ENCODE results near the gene ERC1.

Gene ERC1

GRCh38 chr12:1290716-1291115 lies 299.7 kb downstream of the ERC1 start:
- Mint-ChIP-seq H3K4me3 (no peak overlapping the region), H3K9me3 (no peaks in the 10 kb centered on the region), H3K27me3 (no peaks in the 10 kb centered on the region), H3K36me3 (ENCODE audit: low read depth) (peaks cover 28% of the 10 kb centered on the region), H3K4me1 (ENCODE audit: low read depth) (peaks cover 24% of the 10 kb centered on the region), H3K27ac (peak overlapping the region; percentile 72)
- intact Hi-C loops (cut with micrococcal nuclease): loop anchor here (10.0 kb wide), 1 partner anchor 54 kb away; no protein-coding TSS in a partner anchor

GRCh38 chr12:1291601-1292332 lies 300.7 kb downstream of the ERC1 start:
- Mint-ChIP-seq H3K36me3 (ENCODE audit: low read depth) (peaks cover 29% of the 10 kb centered on the region), H3K4me1 (ENCODE audit: low read depth) (peaks cover 24% of the 10 kb centered on the region), H3K4me3 (no peak overlapping the region), H3K27ac (no peak overlapping the region), H3K9me3 (no peaks in the 10 kb centered on the region), H3K27me3 (no peaks in the 10 kb centered on the region)
- intact Hi-C loops (cut with micrococcal nuclease): loop anchor here (10.0 kb wide), 1 partner anchor 53 kb away; no protein-coding TSS in a partner anchor

DNA sequence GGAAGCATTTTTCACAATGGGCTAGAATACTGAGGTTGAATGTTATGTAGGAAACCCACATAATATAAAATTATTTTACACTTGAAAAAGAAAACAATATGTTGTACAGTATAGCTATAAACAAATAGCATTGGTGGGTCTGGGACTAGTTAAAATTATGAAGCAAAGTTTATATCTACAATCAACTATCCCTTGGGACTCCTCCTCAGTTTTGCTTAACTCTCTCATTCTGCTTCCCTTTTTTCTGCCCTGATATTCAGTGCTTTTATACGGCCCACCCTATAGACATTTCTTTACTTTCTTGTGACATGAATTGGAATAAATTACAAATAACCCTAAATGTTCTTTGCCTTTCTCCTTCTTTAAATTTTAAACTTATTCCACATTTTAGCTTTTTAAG lies 302.9 kb downstream of the ERC1 start:
- Mint-ChIP-seq H3K27me3 (no peaks in the 10 kb centered on the region), H3K4me3 (no peak overlapping the region), H3K9me3 (no peaks in the 10 kb centered on the region), H3K36me3 (ENCODE audit: low read depth) (peaks cover 49% of the 10 kb centered on the region), H3K27ac (no peak overlapping the region), H3K4me1 (ENCODE audit: low read depth) (peaks cover 24% of the 10 kb centered on the region)
- intact Hi-C loops (cut with micrococcal nuclease): loop anchor here (10.0 kb wide), 1 partner anchor 51 kb away; no protein-coding TSS in a partner anchor

DNA sequence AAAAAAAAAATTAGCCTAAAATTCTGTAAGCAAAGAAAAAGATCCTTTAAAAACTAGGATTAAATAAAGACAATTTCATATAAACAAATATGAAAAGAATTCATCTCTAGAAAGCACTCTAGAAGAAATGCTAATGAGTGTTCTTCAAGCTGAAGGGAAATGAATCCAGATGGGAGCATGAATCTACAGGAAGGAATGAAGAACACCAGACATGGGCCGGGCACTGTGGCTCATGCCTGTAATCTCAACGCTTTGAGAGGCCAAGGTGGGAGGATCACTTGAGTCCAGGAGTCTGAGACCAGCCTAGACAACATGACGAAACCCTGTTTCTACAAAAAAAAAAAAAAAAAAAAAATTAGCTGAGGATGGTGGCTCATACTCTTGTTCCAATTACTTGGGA lies 306.2 kb downstream of the ERC1 start:
- H3K27me3 Mint-ChIP-seq: no peaks in the 10 kb centered on the region
- no peak overlapping the region for H3K4me3 Mint-ChIP-seq
- intact Hi-C loops (cut with micrococcal nuclease): loop anchor here (10.0 kb wide), 1 partner anchor 48 kb away; no protein-coding TSS in a partner anchor
- H3K27ac Mint-ChIP-seq: no peak overlapping the region
- peaks cover 50% of the 10 kb centered on the region for H3K36me3 Mint-ChIP-seq (ENCODE audit: low read depth)
- H3K9me3 Mint-ChIP-seq: peaks cover 12% of the 10 kb centered on the region
- no peaks in the 10 kb centered on the region for H3K4me1 Mint-ChIP-seq (ENCODE audit: low read depth)

GRCh38 chr12:1297639-1298175 lies 306.7 kb downstream of the ERC1 start:
- intact Hi-C loops (cut with micrococcal nuclease): loop anchor here (10.0 kb wide), 1 partner anchor 47 kb away; no protein-coding TSS in a partner anchor
- H3K36me3 Mint-ChIP-seq (ENCODE audit: low read depth): peaks cover 46% of the 10 kb centered on the region
- H3K4me1 Mint-ChIP-seq (ENCODE audit: low read depth): no peaks in the 10 kb centered on the region
- peaks cover 12% of the 10 kb centered on the region for H3K9me3 Mint-ChIP-seq
- no peak overlapping the region for H3K27ac Mint-ChIP-seq
- H3K4me3 Mint-ChIP-seq: no peak overlapping the region
- H3K27me3 Mint-ChIP-seq: no peaks in the 10 kb centered on the region

- Mint-ChIP-seq H3K4me3 (no peak overlapping the region), H3K4me1 (ENCODE audit: low read depth) (peaks cover 16% of the 10 kb centered on the region), H3K36me3 (ENCODE audit: low read depth) (peaks cover 37% of the 10 kb centered on the region), H3K27me3 (no peaks in the 10 kb centered on the region), H3K27ac (no peak overlapping the region), H3K9me3 (peaks cover 12% of the 10 kb centered on the region)
- intact Hi-C loops (cut with micrococcal nuclease): no loop called here
These were observed 309.4 kb downstream of the ERC1 start for GRCh38 chr12:1300460-1300859.

DNA sequence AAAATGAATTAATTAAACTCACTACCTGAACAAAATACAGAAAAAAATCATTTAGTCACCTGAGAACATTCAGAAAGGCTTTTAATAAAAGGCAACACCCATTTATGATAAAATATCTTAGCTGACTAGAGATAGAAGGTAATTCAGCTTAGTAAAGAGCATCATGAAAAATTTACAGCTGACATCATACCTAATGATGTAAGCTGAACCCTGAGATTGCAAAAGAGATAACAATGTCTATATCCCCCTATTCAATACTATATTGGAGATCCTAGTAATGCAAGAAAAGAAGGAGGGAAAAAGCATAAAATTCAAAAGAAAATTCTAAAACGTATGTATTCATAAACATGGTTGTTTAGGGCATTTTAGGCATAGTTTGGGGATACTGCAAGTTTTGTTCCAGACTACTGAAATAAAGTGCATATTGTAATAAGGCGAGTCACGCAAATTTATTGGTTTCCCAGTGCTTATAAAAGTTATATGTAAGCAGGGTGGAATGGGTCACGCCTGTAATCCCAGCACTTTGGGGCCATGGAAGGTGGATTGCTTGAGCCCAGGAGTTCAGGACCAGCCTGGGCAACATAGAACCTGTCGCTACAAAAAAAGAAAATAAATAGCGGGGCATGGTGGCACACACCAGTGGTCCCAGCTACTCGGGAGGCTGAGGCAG lies 311.3 kb downstream of the ERC1 start:
- peaks cover 35% of the 10 kb centered on the region for H3K4me1 Mint-ChIP-seq (ENCODE audit: low read depth)
- H3K36me3 Mint-ChIP-seq (ENCODE audit: low read depth): peaks cover 30% of the 10 kb centered on the region
- no peak overlapping the region for H3K4me3 Mint-ChIP-seq
- intact Hi-C loops (cut with micrococcal nuclease): no loop called here
- H3K27me3 Mint-ChIP-seq: no peaks in the 10 kb centered on the region
- H3K27ac Mint-ChIP-seq: no peak overlapping the region
- peaks cover 12% of the 10 kb centered on the region for H3K9me3 Mint-ChIP-seq

DNA sequence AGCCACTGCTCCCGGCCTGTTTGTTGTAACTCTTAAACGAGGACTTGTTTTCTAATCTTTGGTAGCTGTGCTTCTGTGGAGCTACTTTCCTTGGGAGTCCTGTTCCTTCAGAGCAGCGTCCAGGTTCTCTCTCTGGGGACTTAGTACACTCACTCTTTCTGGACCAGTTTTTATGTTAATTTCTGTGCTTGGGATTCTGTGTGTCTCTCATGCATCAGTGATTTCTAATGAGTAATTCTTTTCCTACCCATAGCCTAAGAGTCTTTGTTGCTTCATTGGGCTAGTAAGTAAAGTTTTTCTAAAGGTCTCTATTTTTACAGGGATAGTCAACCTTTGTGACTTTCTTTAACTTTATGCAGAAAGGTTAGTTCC lies 314.0 kb downstream of the ERC1 start:
- intact Hi-C loops (cut with micrococcal nuclease): no loop called here
- H3K27me3 Mint-ChIP-seq: no peaks in the 10 kb centered on the region

GRCh38 chr12:1305791-1306500 lies 314.9 kb downstream of the ERC1 start:
- H3K27ac Mint-ChIP-seq: peak overlapping the region; percentile 81
- H3K36me3 Mint-ChIP-seq (ENCODE audit: low read depth): peaks cover 13% of the 10 kb centered on the region
- H3K27me3 Mint-ChIP-seq: no peaks in the 10 kb centered on the region
- H3K4me3 Mint-ChIP-seq: peak overlapping the region; percentile 20
- intact Hi-C loops (cut with micrococcal nuclease): no loop called here
- H3K9me3 Mint-ChIP-seq: no peaks in the 10 kb centered on the region
- H3K4me1 Mint-ChIP-seq (ENCODE audit: low read depth): peaks cover 52% of the 10 kb centered on the region

More for the DNA sequence above, 314.0 kb downstream of the ERC1 start:
- Mint-ChIP-seq H3K4me3 (no peak overlapping the region), H3K36me3 (ENCODE audit: low read depth) (peaks cover 14% of the 10 kb centered on the region), H3K4me1 (ENCODE audit: low read depth) (peaks cover 50% of the 10 kb centered on the region), H3K27ac (peak overlapping the region; percentile 81), H3K9me3 (peaks cover 4% of the 10 kb centered on the region)

DNA sequence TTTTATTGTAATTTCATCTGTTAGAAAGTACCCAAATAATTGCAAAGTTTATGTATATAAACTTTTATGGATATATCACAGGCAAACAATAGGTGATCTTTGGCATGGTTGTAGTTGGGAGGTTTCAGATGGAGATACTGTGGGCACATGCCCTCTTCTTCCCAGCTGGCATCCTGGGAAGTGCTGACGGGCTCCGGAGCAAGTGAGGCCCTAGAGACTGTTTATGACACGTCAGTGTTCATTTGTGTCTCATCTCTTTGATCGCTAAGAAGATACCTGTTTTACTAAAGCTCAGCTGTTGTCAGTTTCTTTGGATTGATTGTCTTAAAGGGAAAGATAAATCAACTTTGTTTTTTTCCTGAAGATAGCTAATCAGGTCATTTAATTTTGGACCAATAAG lies 315.8 kb downstream of the ERC1 start:
- Mint-ChIP-seq H3K27ac (peak overlapping the region; percentile 81), H3K9me3 (no peaks in the 10 kb centered on the region), H3K27me3 (no peaks in the 10 kb centered on the region), H3K36me3 (ENCODE audit: low read depth) (peaks cover 13% of the 10 kb centered on the region), H3K4me1 (ENCODE audit: low read depth) (peaks cover 52% of the 10 kb centered on the region), H3K4me3 (no peak overlapping the region)
- intact Hi-C loops (cut with micrococcal nuclease): no loop called here

GRCh38 chr12:1307796-1308195 lies 316.8 kb downstream of the ERC1 start:
- Mint-ChIP-seq H3K27ac (no peak overlapping the region), H3K9me3 (no peaks in the 10 kb centered on the region), H3K36me3 (ENCODE audit: low read depth) (peaks cover 18% of the 10 kb centered on the region), H3K4me3 (no peak overlapping the region), H3K27me3 (no peaks in the 10 kb centered on the region), H3K4me1 (ENCODE audit: low read depth) (peaks cover 52% of the 10 kb centered on the region)
- intact Hi-C loops (cut with micrococcal nuclease): no loop called here

GRCh38 chr12:1309613-1310012 lies 318.6 kb downstream of the ERC1 start:
- peaks cover 44% of the 10 kb centered on the region for H3K4me1 Mint-ChIP-seq (ENCODE audit: low read depth)
- peak overlapping the region; percentile 71 for H3K27ac Mint-ChIP-seq
- H3K27me3 Mint-ChIP-seq: no peaks in the 10 kb centered on the region
- intact Hi-C loops (cut with micrococcal nuclease): no loop called here
- H3K9me3 Mint-ChIP-seq: no peaks in the 10 kb centered on the region
- H3K36me3 Mint-ChIP-seq (ENCODE audit: low read depth): peaks cover 20% of the 10 kb centered on the region
- H3K4me3 Mint-ChIP-seq: no peak overlapping the region

GRCh38 chr12:1310653-1311052 lies 319.6 kb downstream of the ERC1 start:
- H3K4me1 Mint-ChIP-seq (ENCODE audit: low read depth): peaks cover 34% of the 10 kb centered on the region
- H3K9me3 Mint-ChIP-seq: no peaks in the 10 kb centered on the region
- intact Hi-C loops (cut with micrococcal nuclease): no loop called here
- no peak overlapping the region for H3K4me3 Mint-ChIP-seq
- H3K36me3 Mint-ChIP-seq (ENCODE audit: low read depth): peaks cover 30% of the 10 kb centered on the region
- no peaks in the 10 kb centered on the region for H3K27me3 Mint-ChIP-seq
- no peak overlapping the region for H3K27ac Mint-ChIP-seq

DNA sequence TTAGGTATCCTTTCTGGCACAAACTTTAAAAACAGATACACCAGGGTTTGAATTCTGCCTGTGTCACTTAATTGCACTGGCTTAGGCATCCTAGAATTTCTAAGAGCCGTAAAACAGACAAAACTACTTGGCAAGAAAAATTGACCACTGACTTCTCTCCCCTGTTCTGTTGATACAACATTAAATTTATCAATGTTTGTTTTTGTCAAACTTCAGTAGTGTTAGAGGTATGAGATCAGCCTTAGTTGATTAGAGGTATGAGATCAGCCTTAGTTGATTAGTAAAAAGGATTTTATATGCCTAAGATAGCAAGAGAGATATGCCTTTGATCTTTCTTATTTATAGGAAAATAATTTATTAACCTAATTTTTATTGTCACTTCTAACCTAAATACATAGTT lies 320.1 kb downstream of the ERC1 start:
- Mint-ChIP-seq H3K4me1 (ENCODE audit: low read depth) (peaks cover 30% of the 10 kb centered on the region), H3K27ac (no peak overlapping the region), H3K27me3 (no peaks in the 10 kb centered on the region), H3K4me3 (no peak overlapping the region), H3K9me3 (no peaks in the 10 kb centered on the region), H3K36me3 (ENCODE audit: low read depth) (peaks cover 35% of the 10 kb centered on the region)
- intact Hi-C loops (cut with micrococcal nuclease): no loop called here
